A673 (cell line): ENCODE data around the gene SPTBN4. TPM values are rescaled to one million over a fixed set of nuclear protein-coding genes. Genes with fewer than 3 reads are reported as not detected.

Source experiments
- BruUV-seq: library from RNA; stranded (reverse); fragments of 400-500 nt; replicated peaks from 2 replicates; lab custom pipeline; 2021; lab: Mats Ljungman, UMichigan
- CTCF ChIA-PET: fragments of 300-600 bp; sonication (Branson Sonifier 250); formaldehyde crosslinking; loops from one replicate; lab custom pipeline; 2022; ENCODE audit warnings: antibody characterized with exemption; lab: Charles Lee
- POLR2A ChIA-PET: fragments of 300-600 bp; sonication (Branson Sonifier 250); formaldehyde crosslinking; loops from one replicate; lab custom pipeline; 2022; ENCODE audit warnings: antibody characterized with exemption; ENCODE audit not compliant: low non-redundant PET; lab: Charles Lee
- DNase-seq: peaks from one replicate; pipeline ENCODE4 v3.0.0-alpha.2; 2015; ENCODE audit warnings: low spot score
- H3K27ac ChIP-seq: fragments of 200-600 bp; sonication (generic); 2 replicates; pipeline ENCODE4 v1.5.1; 2016; ENCODE audit warnings: mixed run types, low read depth, mild to moderate bottlenecking, mixed read lengths, antibody characterized with exemption, low read length; ENCODE audit not compliant: poor library complexity, severe bottlenecking
- H3K27me3 ChIP-seq: fragments of 200-600 bp; sonication (generic); replicated peaks from 2 replicates; pipeline ENCODE4 v1.6.1; 2017; ENCODE audit warnings: mixed run types, low read depth, mild to moderate bottlenecking, mixed read lengths, antibody characterized with exemption, low read length; ENCODE audit not compliant: insufficient read depth, poor library complexity
- H3K36me3 ChIP-seq: fragments of 200-600 bp; sonication (generic); 2 replicates; pipeline ENCODE4 v1.6.1; 2016; ENCODE audit warnings: mixed run types, mild to moderate bottlenecking, mixed read lengths, antibody characterized with exemption, low read length; ENCODE audit not compliant: insufficient read depth, poor library complexity, severe bottlenecking
- H3K4me1 ChIP-seq: fragments of 200-600 bp; sonication (generic); 2 replicates; pipeline ENCODE4 v1.6.1; 2017; ENCODE audit warnings: mixed run types, mild to moderate bottlenecking, mixed read lengths, antibody characterized with exemption, low read length; ENCODE audit not compliant: insufficient read depth, poor library complexity, severe bottlenecking
- H3K4me3 ChIP-seq: fragments of 200-600 bp; sonication (generic); 2 replicates; pipeline ENCODE4 v1.5.1; 2016; ENCODE audit warnings: low read depth, mixed run types, mild to moderate bottlenecking, mixed read lengths, low read length; ENCODE audit not compliant: poor library complexity, severe bottlenecking
- H3K9me3 ChIP-seq: fragments of 200-600 bp; sonication (generic); 2 replicates; pipeline ENCODE4 v1.6.1; 2016; ENCODE audit warnings: mixed run types, low read depth, mild to moderate bottlenecking, mixed read lengths, antibody characterized with exemption, low read length; ENCODE audit not compliant: poor library complexity, severe bottlenecking
- EZH2 ChIP-seq: fragments of 200-600 bp; sonication (generic); IDR thresholded peaks from 2 replicates; pipeline ENCODE4 v1.6.1; 2017; ENCODE audit warnings: borderline replicate concordance, low read depth, mild to moderate bottlenecking, mixed read lengths, antibody characterized with exemption, low read length; ENCODE audit not compliant: poor library complexity, severe bottlenecking
- intact Hi-C: fragments of 100-400 bp; cut with micrococcal nuclease; formaldehyde crosslinking; loops from one replicate; pipeline ENCODE4 v1.10.0; 2022; ENCODE audit not compliant: unreplicated experiment
- total RNA-seq: library from RNA; stranded (reverse); gene quantifications from 2 replicates; pipeline ENCODE4 v1.2.3, GENCODE V29; 2021
- TF ChIP-seq, protein P1 (sequence below): fragments of 300-800, 200-600 bp; sonication (generic); conservative IDR thresholded peaks from 2 replicates; pipeline ENCODE4 v1.5.1; 2017; ENCODE audit warnings: low read depth, mild to moderate bottlenecking, antibody characterized with exemption, low read length, moderate library complexity, mixed read lengths

SPTBN4 gene
- total RNA-seq, 1 experiment from 2014 or later = 0.43 TPM

DNA sequence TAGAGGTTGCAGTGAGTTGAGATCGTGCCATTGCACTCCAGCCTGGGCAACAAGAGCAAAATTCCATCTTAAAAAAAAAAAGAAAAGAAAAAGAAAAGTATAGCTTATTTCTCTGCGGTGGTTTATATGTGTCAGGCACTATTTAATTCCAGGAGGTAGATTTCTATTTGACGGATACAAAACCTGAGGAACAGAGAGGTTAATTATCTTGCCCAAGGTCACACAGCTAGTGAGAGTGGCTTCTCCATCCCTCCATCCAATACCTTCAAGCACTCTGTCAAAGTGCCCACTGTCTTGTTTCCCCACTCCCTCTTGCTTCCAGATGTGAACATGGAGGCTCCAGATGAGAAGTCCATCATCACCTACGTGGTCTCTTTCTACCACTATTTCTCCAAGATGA is 34.8 kb downstream of the SPTBN4 start:
- Histone ChIP-seq H3K9me3 (no peaks in the 10 kb centered on the region), H3K27me3 (no peaks in the 10 kb centered on the region), H3K4me1 (no peaks in the 10 kb centered on the region), H3K27ac (no peak overlapping the region), H3K36me3 (no peaks in the 10 kb centered on the region), H3K4me3 (no peak overlapping the region)
- CTCF ChIA-PET = no interaction called here
- TF ChIP-seq, protein P1, sequence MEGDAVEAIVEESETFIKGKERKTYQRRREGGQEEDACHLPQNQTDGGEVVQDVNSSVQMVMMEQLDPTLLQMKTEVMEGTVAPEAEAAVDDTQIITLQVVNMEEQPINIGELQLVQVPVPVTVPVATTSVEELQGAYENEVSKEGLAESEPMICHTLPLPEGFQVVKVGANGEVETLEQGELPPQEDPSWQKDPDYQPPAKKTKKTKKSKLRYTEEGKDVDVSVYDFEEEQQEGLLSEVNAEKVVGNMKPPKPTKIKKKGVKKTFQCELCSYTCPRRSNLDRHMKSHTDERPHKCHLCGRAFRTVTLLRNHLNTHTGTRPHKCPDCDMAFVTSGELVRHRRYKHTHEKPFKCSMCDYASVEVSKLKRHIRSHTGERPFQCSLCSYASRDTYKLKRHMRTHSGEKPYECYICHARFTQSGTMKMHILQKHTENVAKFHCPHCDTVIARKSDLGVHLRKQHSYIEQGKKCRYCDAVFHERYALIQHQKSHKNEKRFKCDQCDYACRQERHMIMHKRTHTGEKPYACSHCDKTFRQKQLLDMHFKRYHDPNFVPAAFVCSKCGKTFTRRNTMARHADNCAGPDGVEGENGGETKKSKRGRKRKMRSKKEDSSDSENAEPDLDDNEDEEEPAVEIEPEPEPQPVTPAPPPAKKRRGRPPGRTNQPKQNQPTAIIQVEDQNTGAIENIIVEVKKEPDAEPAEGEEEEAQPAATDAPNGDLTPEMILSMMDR = no peak
- no peak for TF ChIP-seq EZH2
- DNase-seq = no peak
- BruUV-seq = no TSS peak
- POLR2A ChIA-PET = no interaction called here
- intact Hi-C loops = no loop called here

DNA sequence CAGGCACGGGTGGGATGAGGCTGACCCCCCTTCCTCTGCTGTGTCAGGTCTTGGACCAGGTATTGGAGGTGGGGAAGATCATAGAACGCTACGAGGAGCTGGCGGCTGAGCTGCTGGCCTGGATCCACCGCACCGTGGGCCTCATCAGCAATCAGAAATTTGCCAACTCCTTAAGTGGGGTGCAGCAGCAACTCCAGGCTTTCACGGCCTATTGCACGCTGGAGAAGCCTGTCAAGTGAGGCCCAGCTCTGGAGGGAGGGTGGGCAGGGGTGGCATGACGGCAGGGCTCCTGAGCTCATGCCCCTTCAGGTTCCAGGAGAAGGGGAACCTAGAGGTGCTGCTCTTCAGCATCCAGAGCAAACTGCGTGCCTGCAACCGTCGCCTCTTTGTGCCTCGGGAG is 35.3 kb downstream of the SPTBN4 start:
- ChIA-PET CTCF (no interaction called here), POLR2A (no interaction called here)
- no peaks in the 10 kb centered on the region for H3K36me3 ChIP-seq
- H3K27ac ChIP-seq = no peak overlapping the region
- no peaks in the 10 kb centered on the region for H3K9me3 ChIP-seq
- intact Hi-C loops = no loop called here
- BruUV-seq = no TSS peak
- no peak overlapping the region for H3K4me3 ChIP-seq
- no peaks in the 10 kb centered on the region for H3K27me3 ChIP-seq
- TF ChIP-seq, protein P1 = no peak
- DNase-seq = no peak
- no peaks in the 10 kb centered on the region for H3K4me1 ChIP-seq

DNA sequence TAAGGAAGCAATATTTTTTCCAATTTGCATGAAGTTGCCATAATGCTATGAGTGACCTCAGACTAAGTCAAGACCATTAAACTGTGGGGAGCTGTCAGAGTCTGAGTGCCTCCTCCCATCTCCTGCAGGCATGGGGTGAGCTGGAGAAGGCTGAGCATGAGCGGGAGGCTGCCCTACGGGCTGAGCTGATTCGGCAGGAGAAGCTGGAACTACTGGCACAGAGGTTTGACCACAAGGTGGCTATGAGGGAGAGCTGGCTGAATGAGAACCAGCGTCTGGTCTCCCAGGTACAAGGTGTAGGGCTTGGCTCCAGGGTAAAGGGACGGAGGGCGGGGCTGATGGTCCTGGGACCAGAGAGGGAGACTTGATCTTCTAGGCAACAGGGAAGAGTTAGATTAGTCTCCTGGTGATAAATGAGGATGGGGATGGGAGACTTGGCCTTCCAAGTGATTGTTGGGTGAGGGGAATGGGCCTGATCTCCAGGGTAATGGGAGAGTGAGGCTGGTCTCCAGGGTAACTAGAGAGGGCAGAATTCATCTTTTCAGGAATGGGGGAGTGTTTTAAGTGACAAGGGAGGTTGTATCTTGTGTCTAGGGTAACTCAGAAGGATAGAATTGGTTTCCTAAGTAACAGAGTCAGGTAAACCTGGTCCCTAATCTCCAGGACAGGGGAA is 36.0 kb downstream of the SPTBN4 start:
- no peak for DNase-seq
- CTCF ChIA-PET = no interaction called here

More for the DNA sequence above, 36.0 kb downstream of the SPTBN4 start:
- BruUV-seq = no TSS peak
- H3K9me3 ChIP-seq = no peaks in the 10 kb centered on the region
- H3K4me1 ChIP-seq = no peaks in the 10 kb centered on the region
- no peak overlapping the region for H3K27ac ChIP-seq
- H3K4me3 ChIP-seq = no peak overlapping the region
- TF ChIP-seq, protein P1 = 0 out of 2 replicates have a peak, but pooled peaks have one; percentile 17
- no peak for TF ChIP-seq EZH2
- intact Hi-C loops = no loop called here
- H3K36me3 ChIP-seq = no peaks in the 10 kb centered on the region
- POLR2A ChIA-PET = interaction anchor here (0.5 kb wide), 1 partner anchor 819 kb away, joined by 3 read pairs; no protein-coding TSS in a partner anchor
- H3K27me3 ChIP-seq = no peaks in the 10 kb centered on the region
